ENCODE data around the gene STIM2. TPM values are rescaled to one million over a fixed set of nuclear protein-coding genes. Genes with fewer than 3 reads are reported as not detected.

STIM2 gene
- total RNA-seq, 1 experiment from 2014 or later: 15.5 TPM

DNA sequence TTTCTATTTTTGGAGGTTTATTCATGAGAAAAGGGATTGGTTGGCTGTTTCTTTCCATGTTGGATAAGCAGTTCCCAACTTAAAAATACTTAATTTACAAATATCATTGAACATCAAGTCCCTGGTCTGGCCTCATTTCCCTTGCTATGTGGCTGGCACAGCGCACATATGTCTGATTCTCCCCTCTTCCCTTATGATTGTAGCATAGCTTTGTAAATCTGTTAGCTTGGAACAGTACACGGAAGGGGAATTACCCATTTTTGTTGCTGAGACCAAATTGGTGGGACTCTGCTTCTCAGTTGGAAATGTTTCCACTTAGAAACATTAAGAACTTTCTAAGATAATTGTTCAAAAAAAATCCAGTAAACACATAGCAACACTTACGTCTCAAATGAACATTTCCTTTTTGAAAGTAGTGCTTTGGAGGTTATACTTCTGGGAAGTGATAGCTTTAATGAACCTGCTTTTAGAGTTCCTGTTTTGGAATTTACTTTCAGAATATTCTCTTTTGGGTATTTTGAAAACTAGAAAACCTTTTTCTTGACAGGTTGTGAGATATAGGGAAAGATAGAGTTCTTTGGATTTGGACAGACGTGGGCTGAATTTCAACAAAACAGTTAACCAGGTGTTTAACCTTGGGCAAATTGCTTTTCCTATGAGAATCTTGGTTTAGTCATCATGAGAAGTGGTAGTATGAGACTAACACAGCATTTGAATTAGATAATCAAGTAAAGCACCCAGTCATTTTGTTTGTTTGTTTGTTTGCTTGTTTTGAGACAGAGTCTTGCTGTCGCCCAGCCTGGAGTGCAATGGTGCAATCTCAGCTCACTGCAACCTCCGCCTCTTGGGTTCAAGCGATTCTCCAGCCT is 47.3 kb downstream of the STIM2 start:
- no peak overlapping the region for H3K9ac ChIP-seq (ENCODE audit: low read length)
- no peaks in the 10 kb centered on the region for H3K36me3 ChIP-seq (ENCODE audit: low read depth, low read length)
- H2AFZ ChIP-seq (ENCODE audit: low read length): no peak overlapping the region
- H3K79me2 ChIP-seq (ENCODE audit: low read length): no peaks in the 10 kb centered on the region
- no peak for ATAC-seq
- ChIA-PET POLR2A (ENCODE audit: unreplicated experiment) (no interaction called here), CTCF (no interaction called here)
- H3K9me3 ChIP-seq (ENCODE audit: low read length): no peaks in the 10 kb centered on the region
- H3F3A ChIP-seq (ENCODE audit: low read length, unreplicated experiment): no peaks in the 10 kb centered on the region
- H3K27ac ChIP-seq (ENCODE audit: low read length): no peak overlapping the region
- intact Hi-C loops (cut with micrococcal nuclease): loop anchor here (5.0 kb wide), 1 partner anchor 99 kb away; no protein-coding TSS in a partner anchor
- no peak overlapping the region for H3K4me2 ChIP-seq (ENCODE audit: low read length)
- H3K9me2 ChIP-seq (replicated peaks; ENCODE audit: low read length): no peaks in the 10 kb centered on the region
- no peak overlapping the region for H3K4me3 ChIP-seq (ENCODE audit: low read length)
- TF ChIP-seq EZH2 (IDR thresholded peaks at IDR 0.05; ENCODE audit: low read length, unreplicated experiment) (no peak), EZH2phosphoT487 (IDR thresholded peaks at IDR 0.05; ENCODE audit: borderline replicate concordance, low read length) (no peak)
- TF ChIP-seq, protein P1, sequence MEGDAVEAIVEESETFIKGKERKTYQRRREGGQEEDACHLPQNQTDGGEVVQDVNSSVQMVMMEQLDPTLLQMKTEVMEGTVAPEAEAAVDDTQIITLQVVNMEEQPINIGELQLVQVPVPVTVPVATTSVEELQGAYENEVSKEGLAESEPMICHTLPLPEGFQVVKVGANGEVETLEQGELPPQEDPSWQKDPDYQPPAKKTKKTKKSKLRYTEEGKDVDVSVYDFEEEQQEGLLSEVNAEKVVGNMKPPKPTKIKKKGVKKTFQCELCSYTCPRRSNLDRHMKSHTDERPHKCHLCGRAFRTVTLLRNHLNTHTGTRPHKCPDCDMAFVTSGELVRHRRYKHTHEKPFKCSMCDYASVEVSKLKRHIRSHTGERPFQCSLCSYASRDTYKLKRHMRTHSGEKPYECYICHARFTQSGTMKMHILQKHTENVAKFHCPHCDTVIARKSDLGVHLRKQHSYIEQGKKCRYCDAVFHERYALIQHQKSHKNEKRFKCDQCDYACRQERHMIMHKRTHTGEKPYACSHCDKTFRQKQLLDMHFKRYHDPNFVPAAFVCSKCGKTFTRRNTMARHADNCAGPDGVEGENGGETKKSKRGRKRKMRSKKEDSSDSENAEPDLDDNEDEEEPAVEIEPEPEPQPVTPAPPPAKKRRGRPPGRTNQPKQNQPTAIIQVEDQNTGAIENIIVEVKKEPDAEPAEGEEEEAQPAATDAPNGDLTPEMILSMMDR (conservative IDR thresholded peaks at IDR 0.05; ENCODE audit: low read depth, low read length): no peak
- no peak for DNase-seq
- H4K20me1 ChIP-seq (ENCODE audit: low read length): no peaks in the 10 kb centered on the region
- BruUV-seq (replicated peaks): no TSS peak
- no peaks in the 10 kb centered on the region for H3K4me1 ChIP-seq (ENCODE audit: insufficient read depth, low read length)
- H3K27me3 ChIP-seq (ENCODE audit: low read length): no peaks in the 10 kb centered on the region

DNA sequence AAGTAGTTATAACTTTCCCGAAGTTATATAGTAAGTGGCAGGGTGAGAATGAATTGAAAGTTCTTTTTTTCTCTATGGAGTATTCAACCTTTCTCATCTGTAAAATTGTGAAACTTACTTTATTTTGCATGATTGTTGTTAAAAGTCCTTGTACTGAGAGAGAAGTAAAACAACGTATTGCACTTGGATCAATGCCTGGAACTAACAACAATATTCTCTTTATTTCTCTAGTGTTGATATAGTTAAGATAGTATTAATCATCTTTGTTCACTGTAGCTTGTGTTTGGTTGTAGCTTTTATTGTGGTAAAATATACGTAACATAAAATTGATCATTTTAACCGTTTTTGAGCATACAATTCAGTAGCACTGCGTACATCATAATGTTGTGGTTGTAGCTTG is 48.7 kb downstream of the STIM2 start:
- DNase-seq: no peak
- intact Hi-C loops (cut with micrococcal nuclease): loop anchor here (5.0 kb wide), 1 partner anchor 98 kb away; no protein-coding TSS in a partner anchor
- H3K27ac ChIP-seq (ENCODE audit: low read length): no peak overlapping the region
- no peaks in the 10 kb centered on the region for H3K9me3 ChIP-seq (ENCODE audit: low read length)
- no peak overlapping the region for H3K4me2 ChIP-seq (ENCODE audit: low read length)
- no peaks in the 10 kb centered on the region for H3F3A ChIP-seq (ENCODE audit: low read length, unreplicated experiment)
- TF ChIP-seq, protein P1 (conservative IDR thresholded peaks at IDR 0.05; ENCODE audit: low read depth, low read length): no peak
- TF ChIP-seq EZH2 (IDR thresholded peaks at IDR 0.05; ENCODE audit: low read length, unreplicated experiment) (no peak), EZH2phosphoT487 (IDR thresholded peaks at IDR 0.05; ENCODE audit: borderline replicate concordance, low read length) (no peak)
- H3K4me1 ChIP-seq (ENCODE audit: insufficient read depth, low read length): no peaks in the 10 kb centered on the region
- ChIA-PET POLR2A (ENCODE audit: unreplicated experiment) (no interaction called here), CTCF (no interaction called here)
- no peaks in the 10 kb centered on the region for H3K79me2 ChIP-seq (ENCODE audit: low read length)
- BruUV-seq (replicated peaks): no TSS peak
- H2AFZ ChIP-seq (ENCODE audit: low read length): no peak overlapping the region
- H4K20me1 ChIP-seq (ENCODE audit: low read length): no peaks in the 10 kb centered on the region
- peak; percentile 64 for ATAC-seq
- no peak overlapping the region for H3K9ac ChIP-seq (ENCODE audit: low read length)
- H3K4me3 ChIP-seq (ENCODE audit: low read length): no peak overlapping the region
- H3K27me3 ChIP-seq (ENCODE audit: low read length): no peaks in the 10 kb centered on the region
- H3K9me2 ChIP-seq (replicated peaks; ENCODE audit: low read length): no peaks in the 10 kb centered on the region
- H3K36me3 ChIP-seq (ENCODE audit: low read depth, low read length): no peaks in the 10 kb centered on the region

DNA sequence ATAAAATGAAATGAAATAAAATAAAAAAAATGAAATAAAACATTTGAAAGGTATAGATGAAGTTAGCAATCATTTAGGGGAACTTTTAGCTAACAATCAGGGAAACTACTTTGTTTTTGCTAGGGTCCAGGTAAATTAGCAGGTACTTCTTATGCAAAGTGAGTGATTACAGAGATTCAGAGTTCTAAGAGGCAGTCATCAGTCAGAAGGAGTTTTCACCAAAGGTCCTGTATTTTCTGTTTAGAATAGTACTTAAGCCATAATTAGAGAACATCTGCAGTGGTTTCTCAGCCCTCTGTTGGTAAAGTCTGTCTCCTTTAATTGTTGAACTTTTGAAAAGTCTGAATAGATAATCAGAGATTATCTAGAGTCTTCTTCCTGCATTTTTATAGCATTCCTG is 50.6 kb downstream of the STIM2 start:
- Histone ChIP-seq H3F3A (ENCODE audit: low read length, unreplicated experiment) (no peaks in the 10 kb centered on the region), H3K4me1 (ENCODE audit: insufficient read depth, low read length) (no peaks in the 10 kb centered on the region), H3K27ac (ENCODE audit: low read length) (no peak overlapping the region), H3K9ac (ENCODE audit: low read length) (no peak overlapping the region), H3K79me2 (ENCODE audit: low read length) (no peaks in the 10 kb centered on the region), H3K9me3 (ENCODE audit: low read length) (no peaks in the 10 kb centered on the region), H3K4me2 (ENCODE audit: low read length) (no peak overlapping the region), H3K36me3 (ENCODE audit: low read depth, low read length) (no peaks in the 10 kb centered on the region), H3K27me3 (ENCODE audit: low read length) (no peaks in the 10 kb centered on the region), H4K20me1 (ENCODE audit: low read length) (no peaks in the 10 kb centered on the region), H2AFZ (ENCODE audit: low read length) (no peak overlapping the region), H3K9me2 (replicated peaks; ENCODE audit: low read length) (no peaks in the 10 kb centered on the region), H3K4me3 (ENCODE audit: low read length) (no peak overlapping the region)
- ChIA-PET CTCF (no interaction called here), POLR2A (ENCODE audit: unreplicated experiment) (no interaction called here)
- no peak for DNase-seq
- intact Hi-C loops (cut with micrococcal nuclease): no loop called here
- BruUV-seq (replicated peaks): no TSS peak
- no peak for TF ChIP-seq EZH2 (IDR thresholded peaks at IDR 0.05; ENCODE audit: low read length, unreplicated experiment)
- TF ChIP-seq, protein P1 (conservative IDR thresholded peaks at IDR 0.05; ENCODE audit: low read depth, low read length): no peak
- no peak for TF ChIP-seq EZH2phosphoT487 (IDR thresholded peaks at IDR 0.05; ENCODE audit: borderline replicate concordance, low read length)
- no peak for ATAC-seq

Measured in PC-3 (cell line).